Measurements from ENCODE around the gene SIAE. TPM values are rescaled to one million over a fixed set of nuclear protein-coding genes. Genes with fewer than 3 reads are reported as not detected.

The SIAE gene
- total and polyA plus RNA-seq, 2 donors (not counting 1 experiment from before 2014, with no cell fraction given) = 3.6 to 4.5 TPM

GRCh38 chr11:124625504-124626168 is 47.9 kb downstream of the SIAE start:
- DNase-seq (no peak), ATAC-seq (ENCODE audit: low read depth) (no peak)
- intact Hi-C loops (cut with micrococcal nuclease) = no loop called here
- Mint-ChIP-seq H3K27ac (no peak overlapping the region), H3K4me3 (no peak overlapping the region), H3K27me3 (peaks cover 1% of the 10 kb centered on the region), H3K4me1 (peaks cover 32% of the 10 kb centered on the region), H3K9me3 (ENCODE audit: insufficient read depth) (no peaks in the 10 kb centered on the region)
- Histone ChIP-seq H3K79me2 (ENCODE audit: control insufficient read depth, insufficient read depth, low read length) (peaks cover 30% of the 10 kb centered on the region), H3K27ac (ENCODE audit: low read length in 2 of 2) (no peak overlapping the region), H3K4me1 (ENCODE audit: control insufficient read depth in 2 of 2, insufficient read depth in 2 of 2, low read length in 2 of 2) (peaks cover 15 to 17% of the 10 kb centered on the region in 2 donors), H3K4me2 (replicated peaks; ENCODE audit: low read depth, low read length, poor library complexity, severe bottlenecking) (no peak overlapping the region), H3K9me3 (ENCODE audit: control extremely low read depth in 1 of 3, control insufficient read depth in 2 of 3, insufficient read depth in 1 of 3, low read length in 2 of 3) (no peaks in the 10 kb centered on the region), H3K4me3 (ENCODE audit: control extremely low read depth in 1 of 5, extremely low read depth in 1 of 5, insufficient read depth in 1 of 5, low read depth in 2 of 5, low read length in 4 of 5) (no peak overlapping the region), H3K27me3 (replicated peaks in 1 of 4; ENCODE audit: control extremely low read depth in 1 of 4, control insufficient read depth in 3 of 4, insufficient read depth in 4 of 4, low read length in 3 of 4) (no peaks in the 10 kb centered on the region), H4K20me1 (ENCODE audit: control insufficient read depth, insufficient read depth, low read length, poor library complexity, severe bottlenecking) (peaks cover 27% of the 10 kb centered on the region), H3K9ac (ENCODE audit: low read length) (no peak overlapping the region), H3K36me3 (replicated peaks in 1 of 2; ENCODE audit: control extremely low read depth in 1 of 2, control insufficient read depth in 1 of 2, extremely low read depth in 1 of 2, insufficient read depth in 2 of 2, low read length in 1 of 2) (peaks cover 0 to 44% of the 10 kb centered on the region in 2 experiments), H2AFZ (ENCODE audit: insufficient read depth, low read depth, low read length, poor library complexity, severe bottlenecking) (no peak overlapping the region)
- no peak for TF ChIP-seq EZH2 (IDR thresholded peaks at IDR 0.05; ENCODE audit: borderline replicate concordance, insufficient read depth, low read depth, low read length, poor library complexity, severe bottlenecking)
- TF ChIP-seq, protein P1, sequence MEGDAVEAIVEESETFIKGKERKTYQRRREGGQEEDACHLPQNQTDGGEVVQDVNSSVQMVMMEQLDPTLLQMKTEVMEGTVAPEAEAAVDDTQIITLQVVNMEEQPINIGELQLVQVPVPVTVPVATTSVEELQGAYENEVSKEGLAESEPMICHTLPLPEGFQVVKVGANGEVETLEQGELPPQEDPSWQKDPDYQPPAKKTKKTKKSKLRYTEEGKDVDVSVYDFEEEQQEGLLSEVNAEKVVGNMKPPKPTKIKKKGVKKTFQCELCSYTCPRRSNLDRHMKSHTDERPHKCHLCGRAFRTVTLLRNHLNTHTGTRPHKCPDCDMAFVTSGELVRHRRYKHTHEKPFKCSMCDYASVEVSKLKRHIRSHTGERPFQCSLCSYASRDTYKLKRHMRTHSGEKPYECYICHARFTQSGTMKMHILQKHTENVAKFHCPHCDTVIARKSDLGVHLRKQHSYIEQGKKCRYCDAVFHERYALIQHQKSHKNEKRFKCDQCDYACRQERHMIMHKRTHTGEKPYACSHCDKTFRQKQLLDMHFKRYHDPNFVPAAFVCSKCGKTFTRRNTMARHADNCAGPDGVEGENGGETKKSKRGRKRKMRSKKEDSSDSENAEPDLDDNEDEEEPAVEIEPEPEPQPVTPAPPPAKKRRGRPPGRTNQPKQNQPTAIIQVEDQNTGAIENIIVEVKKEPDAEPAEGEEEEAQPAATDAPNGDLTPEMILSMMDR (IDR thresholded peaks at IDR 0.05) = no peak
- WGBS (ENCODE audit: insufficient coverage) = no CpG with 5 or more reads among the region's 3 CpGs
- ChIA-PET CTCF (interaction anchor here (1.2 to 2.0 kb wide), 3 partner anchors 17 to 169 kb away, joined by 3 to 4 read pairs (median 4); no protein-coding TSS in a partner anchor), POLR2A (no interaction called here)

DNA sequence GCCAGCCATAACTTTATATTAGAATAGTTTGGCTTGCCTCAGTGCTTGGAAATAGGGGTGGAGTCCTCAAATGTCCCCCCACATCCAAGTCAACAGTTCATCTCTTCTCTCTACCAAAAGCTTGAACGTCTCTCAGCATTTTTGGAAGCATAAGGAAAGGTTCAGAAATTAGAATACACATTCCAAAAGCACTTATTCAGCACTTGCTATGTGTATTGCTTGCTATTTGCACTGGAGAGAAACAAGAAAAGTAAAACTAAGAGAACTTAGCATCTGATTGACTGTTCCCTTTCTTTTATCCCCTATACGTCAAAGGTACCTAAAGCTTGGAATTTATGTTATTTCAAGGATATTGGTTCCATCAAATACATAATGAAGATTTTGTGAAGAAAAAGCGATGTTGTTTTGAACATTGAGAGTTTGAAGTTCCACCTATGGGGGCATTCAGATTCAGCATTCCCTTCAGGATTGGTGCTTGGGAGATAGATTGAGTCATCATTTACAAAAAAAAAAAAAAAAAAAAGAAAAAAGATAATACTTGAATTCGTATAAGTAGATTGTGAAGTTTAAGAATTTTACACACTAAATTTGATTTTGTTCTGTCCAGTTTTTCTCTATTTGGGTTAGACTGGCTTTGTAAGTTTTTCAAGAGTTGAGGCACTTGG is 49.5 kb downstream of the SIAE start:
- peak overlapping the region; percentile 95 for H3K9ac ChIP-seq (ENCODE audit: low read length)

More for the DNA sequence above, 49.5 kb downstream of the SIAE start:
- Mint-ChIP-seq H3K4me3 (peak overlapping the region; percentile 99), H3K27me3 (peaks cover 14% of the 10 kb centered on the region), H3K27ac (no peak overlapping the region), H3K4me1 (peaks cover 32% of the 10 kb centered on the region), H3K9me3 (ENCODE audit: insufficient read depth) (no peaks in the 10 kb centered on the region)
- Histone ChIP-seq H3K9me3 (ENCODE audit: control extremely low read depth in 1 of 3, control insufficient read depth in 2 of 3, insufficient read depth in 1 of 3, low read length in 2 of 3) (no peaks in the 10 kb centered on the region), H3K4me3 (ENCODE audit: control extremely low read depth in 1 of 5, extremely low read depth in 1 of 5, insufficient read depth in 1 of 5, low read depth in 2 of 5, low read length in 4 of 5) (peak overlapping the region; percentile 75 to 98 (median 91)), H2AFZ (ENCODE audit: insufficient read depth, low read depth, low read length, poor library complexity, severe bottlenecking) (no peak overlapping the region), H3K36me3 (replicated peaks in 1 of 2; ENCODE audit: control extremely low read depth in 1 of 2, control insufficient read depth in 1 of 2, extremely low read depth in 1 of 2, insufficient read depth in 2 of 2, low read length in 1 of 2) (peaks cover 0 to 34% of the 10 kb centered on the region in 2 experiments), H3K4me1 (ENCODE audit: control insufficient read depth in 2 of 2, insufficient read depth in 2 of 2, low read length in 2 of 2) (peaks cover 15 to 17% of the 10 kb centered on the region in 2 donors), H3K4me2 (replicated peaks; ENCODE audit: low read depth, low read length, poor library complexity, severe bottlenecking) (peak overlapping the region; percentile 87), H3K27me3 (replicated peaks in 1 of 4; ENCODE audit: control extremely low read depth in 1 of 4, control insufficient read depth in 3 of 4, insufficient read depth in 4 of 4, low read length in 3 of 4) (peaks cover 0 to 11% (median 3%) of the 10 kb centered on the region in 4 experiments), H4K20me1 (ENCODE audit: control insufficient read depth, insufficient read depth, low read length, poor library complexity, severe bottlenecking) (peaks cover 27% of the 10 kb centered on the region), H3K27ac (ENCODE audit: low read length in 2 of 2) (peak overlapping the region in 1 of 2 donors; percentile 95), H3K79me2 (ENCODE audit: control insufficient read depth, insufficient read depth, low read length) (peaks cover 30% of the 10 kb centered on the region)
- no peak for TF ChIP-seq EZH2 (IDR thresholded peaks at IDR 0.05; ENCODE audit: borderline replicate concordance, insufficient read depth, low read depth, low read length, poor library complexity, severe bottlenecking)
- TF ChIP-seq, protein P1 (IDR thresholded peaks at IDR 0.05) = no peak
- no peak for ATAC-seq (ENCODE audit: low read depth)
- WGBS (ENCODE audit: insufficient coverage) = no CpG with 5 or more reads among the region's 4 CpGs
- ChIA-PET CTCF (interaction anchor here (0.6 to 1.9 kb wide), 5 partner anchors 45 to 1431 kb away, joined by 3 to 10 read pairs (median 3); no protein-coding TSS in a partner anchor), POLR2A (no interaction called here)
- DNase-seq = no peak
- intact Hi-C loops (cut with micrococcal nuclease) = loop anchor here (2.0 to 5.0 kb wide), 4 partner anchors 123 to 882 kb away; partner anchors contain the start of genes CCDC15, ESAM and ZNF202
